ENCODE measurements around the gene PPP4R4.
"Not testable (repeated sequence)": the region's sequence is repeated elsewhere in the genome, so short reads cannot be mapped to it uniquely, and the experiment has no call there.

Gene PPP4R4

GRCh38 chr14:94177806-94178205 lies 3.7 kb downstream of the PPP4R4 start:
- no peak for DNase-seq (ENCODE audit: low spot score)
- FAIRE-seq, result no peak

- no peak for FAIRE-seq
- no peak for DNase-seq (ENCODE audit: low spot score)
Measured at GRCh38 chr14:94179244-94179643, 5.1 kb downstream of the PPP4R4 start.

DNA sequence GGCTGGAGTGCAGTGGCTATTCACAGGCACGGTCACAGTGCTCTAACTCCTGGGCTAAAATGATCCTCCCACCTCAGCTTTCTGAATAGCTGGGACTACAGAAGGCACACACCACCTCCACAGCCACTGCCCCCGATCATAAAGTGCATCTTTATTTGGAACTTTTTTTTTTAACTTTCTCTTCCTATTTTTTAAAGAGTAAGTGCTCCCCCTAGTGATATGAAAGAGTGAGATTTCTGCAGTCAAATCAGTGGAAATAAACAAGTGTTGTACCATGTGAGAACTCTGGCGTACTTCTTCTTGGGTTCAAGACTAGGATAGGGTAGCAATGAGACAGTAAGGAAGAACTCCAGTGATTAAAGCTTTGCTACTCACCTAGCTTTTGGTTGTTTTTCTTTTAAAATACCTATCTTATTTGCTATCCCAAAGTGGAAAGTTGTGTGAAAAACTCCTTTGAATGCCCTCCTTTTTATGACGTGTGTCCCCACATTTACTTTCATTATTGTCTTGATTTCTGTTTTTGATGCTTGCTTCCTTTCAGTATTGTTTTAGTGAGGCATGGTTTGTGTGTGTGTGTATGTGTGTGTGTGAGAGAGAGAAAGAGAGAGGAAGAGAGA lies 6.6 kb downstream of the PPP4R4 start:
- DNase-seq (ENCODE audit: low spot score) (peak; percentile 18), FAIRE-seq (peak; percentile 52)

GRCh38 chr14:94181835-94182234 lies 7.7 kb downstream of the PPP4R4 start:
- FAIRE-seq (no peak), DNase-seq (ENCODE audit: low spot score) (no peak)

- no peak for FAIRE-seq
Measured at GRCh38 chr14:94192536-94192935, 18.4 kb downstream of the PPP4R4 start.

DNA sequence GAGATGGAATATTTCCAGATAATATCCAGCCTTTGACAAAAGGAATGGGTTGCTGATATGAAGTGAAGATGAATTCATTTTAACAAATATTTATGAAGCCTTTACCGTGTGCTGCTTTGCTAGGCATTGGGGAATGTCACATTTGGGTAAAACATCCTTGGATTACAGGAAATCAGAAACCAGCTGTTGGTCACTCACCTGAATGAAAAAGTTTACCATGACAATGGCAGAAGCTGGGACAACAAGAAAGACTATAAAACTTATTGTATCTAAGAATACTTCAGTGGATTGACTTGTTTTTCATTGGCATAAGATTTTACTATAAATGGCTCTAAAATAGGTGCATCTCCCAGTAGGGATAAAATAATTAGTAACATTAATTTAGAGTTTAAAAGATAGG lies 19.7 kb downstream of the PPP4R4 start:
- FAIRE-seq, result no peak
- no peak for DNase-seq (ENCODE audit: low spot score)

More at GRCh38 chr14:94192536-94192935, 18.4 kb downstream of the PPP4R4 start:
- no peak for DNase-seq (ENCODE audit: low spot score)

DNA sequence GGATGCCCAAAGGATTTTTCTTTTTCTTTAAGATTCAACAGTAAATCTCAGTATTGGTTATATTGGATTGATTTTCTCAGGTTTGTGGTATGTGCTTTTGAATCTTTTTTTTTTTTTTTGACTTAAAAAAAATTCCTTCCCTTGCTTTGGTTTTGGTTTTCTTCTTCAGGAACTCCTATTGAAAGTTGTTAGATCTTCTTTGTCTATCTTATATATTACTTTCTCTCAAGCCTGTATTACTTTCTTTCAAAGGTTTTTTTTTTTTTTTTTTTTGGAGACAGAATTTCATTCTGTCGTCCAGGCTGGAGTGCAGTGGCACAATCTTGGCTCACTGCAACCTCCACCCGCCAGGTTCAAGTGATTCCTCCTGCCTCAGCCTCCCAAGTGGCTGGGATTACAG lies 21.9 kb downstream of the PPP4R4 start:
- DNase-seq (ENCODE audit: low spot score), result no peak
- no peak for FAIRE-seq

- DNase-seq (ENCODE audit: low spot score), result no peak
- FAIRE-seq, result no peak
Measured at GRCh38 chr14:94203473-94204210, 29.5 kb downstream of the PPP4R4 start.

- DNase-seq (ENCODE audit: low spot score), result peak; percentile 63
- no peak for FAIRE-seq
Measured at GRCh38 chr14:94213021-94213420, 38.9 kb downstream of the PPP4R4 start.

GRCh38 chr14:94213741-94214140 lies 39.6 kb downstream of the PPP4R4 start:
- no peak for DNase-seq (ENCODE audit: low spot score)
- FAIRE-seq, result no peak

DNA sequence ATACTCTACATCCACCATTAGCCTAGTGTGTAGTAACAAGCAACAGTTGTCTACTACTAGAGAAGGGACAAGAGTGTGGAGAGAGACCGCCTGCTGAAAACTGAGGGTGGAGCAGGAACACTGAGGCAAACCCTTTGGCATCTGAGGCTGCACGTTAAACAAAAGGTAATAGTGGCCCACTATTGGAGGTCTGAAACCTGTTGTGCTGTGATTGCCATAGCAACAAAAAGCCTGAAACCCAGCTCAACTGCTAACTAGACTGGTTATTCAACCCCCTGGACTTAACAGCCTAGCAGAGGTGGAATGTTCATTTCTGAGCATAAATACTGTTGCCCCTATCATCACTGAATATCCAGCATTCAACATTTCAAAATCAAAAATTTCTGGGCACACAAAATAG lies 43.0 kb downstream of the PPP4R4 start:
- no peak for DNase-seq (ENCODE audit: low spot score)
- no peak for FAIRE-seq

DNA sequence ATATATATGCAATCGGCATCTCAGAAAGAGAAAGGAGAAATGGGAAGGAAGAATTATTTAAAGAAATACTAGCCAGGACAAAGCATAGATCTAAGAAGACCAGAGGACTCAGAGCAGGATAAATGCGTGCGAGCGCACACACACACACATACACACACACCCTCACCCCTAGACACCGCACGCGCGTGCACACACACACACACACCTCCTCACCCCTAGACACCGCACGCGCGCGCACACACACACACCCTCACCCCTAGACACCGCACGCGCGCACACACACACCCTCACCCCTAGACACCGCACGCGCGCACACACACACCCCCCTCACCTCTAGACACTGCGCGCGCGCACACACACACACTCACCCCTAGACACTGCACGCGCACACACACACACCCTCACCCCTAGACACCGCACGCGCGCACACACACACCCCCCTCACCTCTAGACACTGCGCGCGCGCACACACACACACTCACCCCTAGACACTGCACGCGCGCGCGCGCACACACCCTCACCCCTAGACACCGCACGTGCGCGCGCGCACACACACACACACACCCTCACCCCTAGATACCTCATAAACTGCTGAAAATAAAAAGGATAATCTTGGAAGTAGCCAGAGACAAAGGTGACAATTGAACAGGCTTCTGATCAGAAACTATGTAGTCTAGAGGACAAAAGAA lies 44.2 kb downstream of the PPP4R4 start:
- not testable (repeated sequence) for FAIRE-seq; DNase-seq (ENCODE audit: low spot score)

DNA sequence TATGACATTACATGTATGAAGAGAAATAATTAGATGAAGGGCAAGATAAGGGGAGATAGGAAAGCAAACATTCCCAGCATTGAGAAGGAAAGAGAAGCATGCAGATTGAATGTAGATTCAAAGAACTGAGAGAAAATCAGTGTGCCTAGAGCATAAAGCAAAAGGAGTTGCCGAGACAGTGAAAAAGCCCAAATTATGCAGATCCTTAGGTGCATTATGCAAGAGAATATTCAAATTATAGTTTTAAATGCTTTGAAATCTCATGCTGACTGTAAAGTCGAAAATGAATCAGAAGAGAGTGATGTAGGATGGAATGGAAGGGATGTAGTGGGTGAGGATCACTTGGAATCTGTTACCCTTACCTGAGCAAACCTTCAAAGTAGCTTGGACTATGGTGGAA lies 49.9 kb downstream of the PPP4R4 start:
- FAIRE-seq, result no peak
- no peak for DNase-seq (ENCODE audit: low spot score)

- DNase-seq (ENCODE audit: low spot score) (no peak), FAIRE-seq (no peak)
Measured at GRCh38 chr14:94225460-94226378, 51.6 kb downstream of the PPP4R4 start.

DNA sequence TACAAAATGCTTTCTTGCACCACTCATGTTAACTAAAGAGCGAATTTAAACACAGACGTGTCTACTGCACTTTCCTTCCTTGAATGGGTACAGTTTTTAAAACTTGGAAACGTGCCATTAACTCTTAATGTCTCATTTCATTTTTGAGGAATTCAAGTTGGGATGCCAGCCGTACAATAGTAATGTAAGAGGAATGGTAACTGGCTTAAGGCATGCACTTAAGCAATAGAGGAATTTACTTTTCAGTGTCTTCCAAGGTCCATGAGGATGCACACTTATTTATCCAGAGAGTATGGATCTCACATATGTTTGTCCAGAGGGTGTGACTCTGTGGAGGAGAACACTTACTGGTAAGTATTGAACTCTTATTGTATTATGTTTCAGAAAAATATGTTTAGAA lies 52.9 kb downstream of the PPP4R4 start:
- DNase-seq (ENCODE audit: low spot score) (no peak), FAIRE-seq (no peak)

- FAIRE-seq, result no peak
Measured at GRCh38 chr14:94237046-94237445, 62.9 kb downstream of the PPP4R4 start.

GRCh38 chr14:94237983-94238382 lies 63.9 kb downstream of the PPP4R4 start:
- FAIRE-seq, result no peak

More at GRCh38 chr14:94237046-94237445, 62.9 kb downstream of the PPP4R4 start:
- no peak for DNase-seq (ENCODE audit: low spot score)

DNA sequence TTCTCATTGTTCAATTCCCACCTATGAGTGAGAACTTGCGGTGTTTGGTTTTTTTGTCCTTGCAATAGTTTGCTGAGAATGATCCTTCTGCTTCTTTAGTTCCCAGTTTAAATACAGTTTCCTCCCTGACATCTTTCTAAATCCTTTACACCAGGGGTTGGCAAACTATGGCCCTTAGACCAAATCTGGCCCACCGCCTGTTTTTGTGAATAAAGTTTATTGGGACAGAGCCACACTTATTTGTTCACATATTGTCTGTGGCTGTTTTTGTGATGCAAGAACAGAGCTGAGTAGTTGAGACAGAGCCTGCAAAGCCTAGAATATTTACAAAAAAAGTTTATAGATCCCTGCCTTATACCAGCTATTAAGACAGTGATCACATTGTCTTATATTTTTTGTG lies 65.3 kb downstream of the PPP4R4 start:
- DNase-seq (ENCODE audit: low spot score) (no peak), FAIRE-seq (no peak)

More at GRCh38 chr14:94237983-94238382, 63.9 kb downstream of the PPP4R4 start:
- no peak for DNase-seq (ENCODE audit: low spot score)

DNA sequence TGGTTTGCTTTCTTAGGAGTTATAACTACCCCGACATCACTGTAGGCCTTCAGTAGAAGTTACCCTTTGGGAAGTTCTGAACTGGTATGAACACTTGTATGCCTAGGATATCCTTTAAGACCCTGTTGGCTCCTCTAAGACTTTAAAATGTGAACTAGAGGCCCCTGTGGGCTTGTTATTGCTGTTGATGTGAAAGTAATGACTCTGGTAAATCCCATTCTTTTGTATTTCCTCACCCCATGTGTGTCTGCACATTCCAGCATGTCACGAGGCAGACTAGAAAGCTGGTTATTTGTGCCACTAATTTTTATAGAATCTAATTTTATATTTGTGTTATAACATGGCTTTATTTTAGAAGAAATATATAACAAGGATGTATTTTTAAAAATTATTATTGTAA lies 70.1 kb downstream of the PPP4R4 start:
- FAIRE-seq, result no peak

DNA sequence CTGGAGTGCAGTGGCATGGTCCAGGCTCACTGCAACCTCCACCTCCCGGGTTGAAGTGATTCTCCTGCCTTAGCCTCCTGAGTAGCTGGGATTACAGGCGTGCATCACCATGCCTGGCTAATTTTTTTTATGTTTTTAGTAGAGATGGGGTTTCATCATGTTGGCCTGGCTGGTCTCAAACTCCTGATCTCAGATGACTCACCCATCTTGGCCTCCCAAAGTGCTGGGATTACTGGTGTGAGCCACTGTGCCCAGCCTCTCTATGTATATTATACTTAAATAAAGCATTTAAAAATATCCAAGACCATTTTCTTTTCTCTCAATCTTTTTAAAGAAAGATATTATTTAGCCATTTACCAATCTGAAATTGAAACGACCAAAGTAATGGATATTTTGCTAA lies 90.1 kb downstream of the PPP4R4 start:
- FAIRE-seq, result not testable (repeated sequence)

More for the DNA sequence above, 70.1 kb downstream of the PPP4R4 start:
- no peak for DNase-seq (ENCODE audit: low spot score)

DNA sequence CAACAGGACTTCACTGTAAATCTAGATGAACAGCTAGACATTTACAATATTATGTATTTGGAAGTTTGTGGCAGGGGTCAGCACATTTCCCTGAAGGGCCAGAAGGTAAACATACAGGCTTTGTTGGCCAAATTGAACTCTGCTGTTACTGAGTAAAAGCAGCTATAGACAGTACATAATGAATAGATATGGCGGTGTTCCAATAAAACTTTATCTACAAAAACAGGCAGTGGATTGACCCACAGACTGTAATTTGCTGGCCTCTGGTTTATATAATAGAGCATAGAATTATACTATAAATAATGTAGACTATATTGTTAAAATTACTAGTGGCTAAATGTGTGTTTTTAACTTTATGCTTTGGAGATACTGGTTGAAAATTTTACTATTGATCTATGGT lies 93.2 kb downstream of the PPP4R4 start:
- DNase-seq (ENCODE audit: low spot score), result no peak
- FAIRE-seq, result no peak

More for the DNA sequence above, 90.1 kb downstream of the PPP4R4 start:
- DNase-seq (ENCODE audit: low spot score), result not testable (repeated sequence)
